22Rv1 (cell line): ENCODE results near the gene ADGRB2.

Experiments
- H3K27ac ChIP-seq: fragments of 450-650 bp; 2 replicates; pipeline ENCODE4 v1.5.1; 2017
- CTCF ChIP-seq: fragments of 450-650 bp; IDR thresholded peaks from 2 replicates; pipeline ENCODE4 v1.5.1; 2017; ENCODE audit warnings: mild to moderate bottlenecking
- ZFX ChIP-seq: fragments of 450-650 bp; IDR thresholded peaks from 2 replicates; pipeline ENCODE4 v1.6.1; 2017; ENCODE audit warnings: antibody characterized with exemption, borderline replicate concordance

The ADGRB2 gene

DNA sequence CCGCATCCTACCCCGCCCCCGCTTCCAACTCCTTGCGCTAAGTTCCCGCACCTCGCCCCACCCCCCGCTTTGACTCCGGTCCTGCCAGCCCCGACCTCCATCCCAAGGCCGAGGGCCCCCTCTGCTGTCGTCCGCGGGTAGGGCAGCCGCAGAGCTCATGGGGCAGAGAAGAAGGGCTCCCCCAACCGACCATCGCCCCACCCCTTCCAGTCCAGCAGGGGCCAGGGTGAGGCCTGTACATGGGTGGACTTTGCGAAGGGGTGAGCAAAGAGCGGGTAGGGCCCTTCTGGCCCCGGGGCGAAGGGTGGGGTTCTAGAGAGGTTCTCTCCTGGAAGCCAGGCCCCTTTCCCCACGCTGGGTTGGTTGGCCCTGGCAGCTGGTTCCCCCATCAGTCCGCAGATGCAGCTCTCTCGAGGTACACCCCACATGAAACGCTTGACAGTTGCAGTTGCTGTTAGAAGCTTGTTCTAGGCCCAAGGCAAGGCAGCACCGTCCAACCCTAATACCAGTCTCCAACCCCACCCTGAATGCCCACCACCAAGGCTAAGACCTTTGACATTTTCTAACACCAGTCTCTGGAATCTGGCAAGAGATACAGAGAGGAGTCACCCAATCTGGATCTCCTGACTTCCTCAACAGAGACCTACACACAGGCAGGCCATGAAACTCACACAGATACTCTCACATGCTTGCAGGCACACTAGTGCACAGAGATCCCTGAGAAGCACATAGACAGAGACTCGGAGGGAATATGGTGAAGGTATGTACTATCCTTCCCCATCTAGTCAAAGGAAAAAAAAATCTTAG is 25.3 kb upstream of the ADGRB2 start:
- peak overlapping the region; percentile 99 for H3K27ac ChIP-seq
- no peak for TF ChIP-seq ZFX
- TF ChIP-seq CTCF: peak; percentile 92

DNA sequence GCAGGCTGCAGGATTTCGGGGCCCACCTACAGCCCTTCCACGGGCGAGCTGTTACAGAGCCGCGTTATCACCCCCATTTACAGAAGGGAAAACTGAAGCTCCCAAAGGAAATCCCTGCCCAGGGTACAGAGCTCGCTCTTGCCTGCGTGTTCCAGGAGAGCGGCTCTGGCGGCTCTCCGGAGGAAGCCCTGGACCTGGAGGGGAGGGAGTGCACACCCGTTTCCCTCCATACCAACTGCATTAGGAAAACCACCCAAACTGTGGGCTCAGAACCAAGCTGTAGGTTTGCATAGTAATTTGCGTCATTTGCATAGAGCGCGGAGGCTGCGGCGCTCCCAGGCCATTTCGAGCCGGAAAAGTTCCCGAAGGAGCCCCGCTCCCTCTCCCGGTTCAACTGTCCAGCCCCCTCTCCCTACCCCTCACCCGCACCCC is 24.7 kb upstream of the ADGRB2 start:
- TF ChIP-seq ZFX: no peak
- TF ChIP-seq CTCF: no peak
- peak overlapping the region; percentile 99 for H3K27ac ChIP-seq

- TF ChIP-seq CTCF (no peak), ZFX (no peak)
- H3K27ac ChIP-seq: peak overlapping the region; percentile 99
Measured at GRCh38 chr1:31788138-31788824, 24.1 kb upstream of the ADGRB2 start.

DNA sequence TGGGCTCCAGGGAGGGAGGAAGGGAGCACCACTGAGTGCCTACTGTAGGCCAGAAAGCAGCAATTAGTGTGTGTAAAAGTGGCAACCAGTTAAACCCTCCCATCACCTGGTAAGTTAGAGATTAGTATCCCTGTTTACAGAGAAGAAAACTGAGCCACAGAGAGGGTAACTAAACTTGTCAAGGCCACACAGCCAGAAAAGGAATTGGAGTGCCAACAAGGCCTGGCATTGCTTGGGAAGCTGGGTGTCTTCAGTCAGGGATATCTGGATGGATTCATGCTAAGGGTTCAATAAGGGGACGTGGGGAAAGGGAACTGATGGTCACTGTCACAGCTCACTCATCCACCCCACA is 23.6 kb upstream of the ADGRB2 start:
- peak overlapping the region; percentile 99 for H3K27ac ChIP-seq

GRCh38 chr1:31787261-31787660 is 23.1 kb upstream of the ADGRB2 start:
- peak overlapping the region; percentile 99 for H3K27ac ChIP-seq
- TF ChIP-seq CTCF (no peak), ZFX (no peak)

More for the DNA sequence above, 23.6 kb upstream of the ADGRB2 start:
- TF ChIP-seq ZFX: no peak
- TF ChIP-seq CTCF: no peak

GRCh38 chr1:31786366-31787060 is 22.4 kb upstream of the ADGRB2 start:
- TF ChIP-seq ZFX: no peak
- TF ChIP-seq CTCF: no peak

GRCh38 chr1:31785947-31786290 is 21.8 kb upstream of the ADGRB2 start:
- TF ChIP-seq CTCF: no peak
- H3K27ac ChIP-seq: no peak overlapping the region

More at GRCh38 chr1:31786366-31787060, 22.4 kb upstream of the ADGRB2 start:
- no peak overlapping the region for H3K27ac ChIP-seq
